GM19025 (cell line): ENCODE data around the gene THG1L.
"Not testable (repeated sequence)": the region's sequence is repeated elsewhere in the genome, so short reads cannot be mapped to it uniquely, and the experiment has no call there.

Source experiments
- ATAC-seq: cut with Tn5 transposase; IDR thresholded peaks from one replicate; pipeline ENCODE4 v1.9.1; 2021; ENCODE audit warnings: mild to moderate bottlenecking, low read depth, moderate library complexity; ENCODE audit not compliant: unreplicated experiment

Gene THG1L

DNA sequence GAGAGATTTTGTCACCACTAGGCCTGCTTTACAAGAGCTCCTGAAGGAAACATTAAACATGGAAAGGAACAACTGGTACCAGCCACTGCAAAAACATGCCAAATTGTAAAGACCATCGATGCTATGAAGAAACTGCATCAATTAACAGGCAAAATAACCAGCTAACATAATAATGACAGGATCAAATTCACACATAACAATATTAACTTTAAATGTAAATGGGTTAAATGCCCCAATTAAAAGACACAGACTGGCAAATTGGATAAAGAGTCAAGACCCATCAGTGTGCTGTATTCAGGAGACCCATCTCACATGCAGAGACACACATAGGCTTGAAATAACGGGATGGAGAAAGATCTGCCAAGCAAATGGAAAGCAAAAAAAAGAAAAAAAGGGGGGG, 8.3 kb upstream of the THG1L start:
- not testable (repeated sequence) for ATAC-seq

DNA sequence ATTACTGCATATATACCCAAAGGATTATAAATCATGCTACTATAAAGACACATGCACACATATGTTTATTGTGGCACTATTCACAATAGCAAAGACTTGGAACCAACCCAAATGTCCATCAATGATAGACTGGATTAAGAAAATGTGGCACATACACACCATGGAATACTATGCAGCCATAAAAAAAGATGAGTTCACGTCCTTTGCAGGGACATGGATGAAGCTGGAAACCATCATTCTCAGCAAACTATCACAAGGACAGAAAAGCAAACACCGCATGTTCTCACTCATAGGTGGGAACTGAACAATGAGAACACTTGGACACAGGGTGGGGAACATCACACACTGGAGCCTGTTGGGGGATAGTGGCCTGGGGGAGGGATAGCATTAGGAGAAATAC, 4.6 kb upstream of the THG1L start:
- not testable (repeated sequence) for ATAC-seq

DNA sequence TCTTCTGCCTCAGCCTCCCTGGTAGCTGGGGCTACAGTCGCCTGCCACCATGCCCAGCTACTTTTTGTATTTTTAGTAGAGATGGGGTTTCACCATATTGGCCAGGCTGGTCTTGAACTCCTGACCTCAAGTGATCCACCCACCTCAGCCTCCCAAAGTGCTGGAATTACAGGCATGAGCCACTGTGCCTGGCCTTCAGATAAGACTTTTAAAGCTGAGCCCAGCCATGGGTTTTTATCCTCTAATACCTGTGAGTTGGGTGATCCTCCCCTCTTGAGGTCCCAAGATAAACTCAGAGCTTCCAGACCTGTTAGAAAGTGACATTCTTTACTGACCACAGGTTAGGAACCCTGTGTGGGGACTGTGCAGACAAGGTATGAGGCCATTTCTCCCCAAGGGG, 3.4 kb upstream of the THG1L start:
- not testable (repeated sequence) for ATAC-seq

DNA sequence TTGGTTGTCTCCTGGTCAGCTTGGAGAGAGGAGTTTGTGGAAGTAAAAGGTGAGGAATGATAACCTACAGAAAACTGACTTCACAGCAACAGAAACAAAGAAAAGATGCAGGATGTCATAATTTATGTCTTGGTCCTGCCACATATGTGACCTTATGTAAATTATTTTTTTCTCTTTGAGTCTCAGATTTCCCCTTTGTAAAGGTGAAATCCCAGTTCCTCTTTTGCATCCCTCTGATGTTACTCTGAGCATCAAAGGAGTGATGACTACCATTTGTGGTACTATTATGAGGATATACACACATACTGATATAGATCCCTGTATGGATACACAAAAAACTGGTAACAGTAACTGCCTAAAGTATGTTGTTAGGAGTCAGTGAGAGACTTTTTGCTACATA, 1.4 kb upstream of the THG1L start:
- ATAC-seq, result peak; percentile 62

DNA sequence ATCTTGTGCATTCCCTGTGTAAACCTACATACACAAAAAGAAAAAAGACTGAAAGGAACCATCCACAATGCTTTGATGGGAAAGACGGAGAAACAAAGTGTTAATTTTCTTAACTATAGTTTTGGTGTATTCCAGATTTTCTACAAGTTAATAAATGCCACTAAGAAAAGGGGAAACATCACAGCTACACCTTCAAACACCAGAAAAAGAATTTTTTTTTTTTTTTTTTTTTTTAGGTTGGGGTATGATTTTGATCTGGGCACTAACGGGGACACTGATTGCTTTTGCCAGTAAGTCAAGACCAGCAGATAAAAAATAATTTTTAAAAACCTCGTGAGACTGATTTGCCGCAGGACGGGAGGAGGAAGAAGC, 334 bp upstream of the THG1L start:
- ATAC-seq, result no peak

DNA sequence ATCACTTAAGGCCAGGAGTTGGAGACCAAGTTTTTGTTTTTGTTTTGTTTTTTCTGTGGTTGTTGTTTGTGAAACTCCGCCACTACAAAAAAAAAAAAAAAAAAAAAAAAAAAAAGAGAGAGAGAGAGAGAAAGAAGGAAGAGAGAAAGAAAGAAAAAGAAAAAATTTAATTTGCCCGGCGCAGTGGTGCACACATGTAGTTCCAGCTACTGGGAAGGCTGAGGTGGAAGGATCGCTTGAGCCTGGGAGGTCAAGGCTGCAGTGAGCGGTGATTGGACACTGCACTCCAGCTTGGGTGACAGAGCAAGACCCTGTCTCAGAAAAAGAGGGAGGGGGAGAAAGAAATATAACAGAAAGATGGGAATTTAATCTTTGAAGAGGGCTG, 902 bp downstream of the THG1L start:
- no peak for ATAC-seq

DNA sequence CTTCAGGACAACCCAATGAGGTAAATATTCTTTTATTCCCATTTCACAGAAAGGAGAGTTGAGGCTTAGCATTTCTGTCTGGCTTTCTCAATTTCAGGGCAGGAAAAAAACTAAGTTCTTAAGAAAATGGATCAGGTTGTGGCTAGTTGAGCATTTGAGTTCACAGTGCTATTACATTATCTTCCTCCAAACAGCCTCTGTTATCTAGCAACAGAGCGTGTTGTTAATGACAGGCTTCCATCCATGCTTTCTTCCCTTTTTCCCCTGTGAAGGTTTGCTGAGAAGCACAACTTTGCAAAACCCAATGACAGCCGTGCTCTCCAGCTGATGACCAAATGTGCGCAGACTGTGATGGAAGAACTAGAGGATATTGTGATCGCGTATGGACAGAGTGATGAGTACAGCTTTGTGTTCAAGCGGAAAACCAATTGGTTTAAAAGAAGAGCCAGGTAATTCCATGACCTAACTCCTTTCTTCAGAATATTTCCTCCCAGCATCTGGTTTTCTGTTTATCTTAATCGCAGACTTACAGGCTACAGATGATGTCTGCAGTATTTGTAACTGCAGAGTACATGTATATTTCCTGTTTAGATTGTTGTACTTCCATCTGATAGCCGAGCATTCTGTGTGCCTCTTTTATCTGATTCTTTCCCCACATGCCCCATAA, 1.5 kb downstream of the THG1L start:
- no peak for ATAC-seq

DNA sequence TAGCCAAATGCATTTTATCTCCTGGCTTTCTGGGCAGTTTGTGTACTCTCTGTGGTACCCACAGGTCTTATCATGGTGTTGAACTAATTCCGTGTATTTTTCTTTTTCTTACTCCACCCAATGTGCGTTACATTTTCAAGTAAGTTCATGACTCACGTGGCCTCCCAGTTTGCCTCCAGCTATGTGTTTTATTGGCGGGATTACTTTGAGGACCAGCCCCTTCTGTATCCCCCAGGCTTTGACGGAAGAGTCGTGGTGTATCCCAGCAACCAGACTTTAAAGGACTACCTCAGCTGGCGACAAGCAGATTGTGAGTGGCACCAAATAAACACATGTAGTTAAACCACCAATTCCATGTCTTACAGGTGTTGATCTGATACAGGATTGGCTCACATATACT, 3.2 kb downstream of the THG1L start:
- ATAC-seq, result no peak

DNA sequence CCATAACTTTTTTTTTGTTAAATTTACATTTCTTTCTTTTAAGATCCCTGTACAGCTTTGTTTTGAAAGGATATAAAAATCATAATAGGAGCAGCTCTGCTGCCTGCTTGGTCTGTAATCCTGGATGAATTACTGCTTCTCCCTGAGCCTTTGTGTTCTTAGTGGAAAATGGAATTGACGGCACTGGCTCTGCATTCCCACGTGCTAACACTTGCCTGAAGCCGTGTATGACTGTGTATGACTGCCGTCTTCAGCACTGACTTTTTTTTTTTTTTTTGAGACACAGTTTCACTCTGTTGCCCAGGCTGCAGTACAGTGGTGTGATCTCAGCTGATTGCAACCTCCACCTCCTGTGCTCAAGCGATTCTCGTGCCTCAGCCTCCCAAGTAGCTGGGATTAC, 4.8 kb downstream of the THG1L start:
- ATAC-seq, result no peak

DNA sequence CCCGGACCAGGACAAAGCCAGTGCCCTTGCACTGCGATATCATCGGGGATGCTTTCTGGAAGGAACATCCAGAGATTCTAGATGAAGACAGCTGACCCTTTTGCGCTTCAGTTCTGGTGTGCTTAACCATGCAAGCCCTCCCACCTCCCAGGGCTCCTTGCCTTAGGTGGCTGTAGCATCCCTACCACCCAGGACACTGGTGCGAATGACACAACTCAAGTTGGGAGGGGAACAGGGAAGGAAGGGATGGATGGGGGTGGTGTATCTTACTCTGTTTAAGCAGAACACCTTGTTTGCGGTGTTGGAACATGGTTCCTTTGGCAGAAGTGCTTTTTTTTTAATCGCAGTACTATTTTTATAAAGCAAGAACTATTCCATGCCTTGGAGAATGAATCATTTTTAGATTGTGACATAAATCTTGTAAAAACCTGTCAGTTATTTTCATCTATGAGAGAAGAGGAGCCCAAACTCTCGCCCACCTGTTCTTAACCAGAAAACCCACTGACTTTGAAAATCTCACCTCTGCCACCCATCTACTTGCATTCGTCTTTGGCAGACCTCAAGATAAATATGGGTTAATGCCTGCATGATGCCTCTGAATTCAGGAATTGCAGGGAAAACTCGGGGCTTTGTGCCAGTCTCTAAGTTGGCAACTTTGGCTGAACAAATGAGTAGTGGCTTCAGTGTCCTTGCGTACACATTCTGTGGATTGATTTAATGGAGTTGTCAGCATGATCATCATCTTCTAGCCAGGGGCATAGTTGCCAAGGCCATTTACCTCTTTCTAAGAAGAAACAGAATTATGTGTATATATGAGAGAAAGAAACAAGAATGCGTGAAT, 8.4 kb downstream of the THG1L start:
- no peak for ATAC-seq

DNA sequence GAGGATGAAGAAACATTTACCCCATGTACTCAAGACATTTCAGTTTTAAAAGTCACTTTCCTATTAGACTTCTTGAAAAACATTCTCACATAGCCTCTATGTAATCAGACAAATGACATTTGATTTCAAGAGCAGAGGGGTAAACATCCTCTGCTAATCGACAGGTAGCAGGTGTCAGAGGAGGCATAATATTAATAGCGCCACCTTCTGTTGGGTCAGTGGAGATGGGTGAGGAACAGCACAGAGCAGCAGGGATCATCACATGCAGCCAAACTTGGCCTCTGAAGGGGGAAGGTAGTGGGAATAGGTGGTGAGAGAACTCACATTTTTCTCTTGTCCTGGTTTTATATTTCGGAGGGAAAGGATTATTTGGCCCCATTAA, 9.0 kb downstream of the THG1L start:
- no peak for ATAC-seq

DNA sequence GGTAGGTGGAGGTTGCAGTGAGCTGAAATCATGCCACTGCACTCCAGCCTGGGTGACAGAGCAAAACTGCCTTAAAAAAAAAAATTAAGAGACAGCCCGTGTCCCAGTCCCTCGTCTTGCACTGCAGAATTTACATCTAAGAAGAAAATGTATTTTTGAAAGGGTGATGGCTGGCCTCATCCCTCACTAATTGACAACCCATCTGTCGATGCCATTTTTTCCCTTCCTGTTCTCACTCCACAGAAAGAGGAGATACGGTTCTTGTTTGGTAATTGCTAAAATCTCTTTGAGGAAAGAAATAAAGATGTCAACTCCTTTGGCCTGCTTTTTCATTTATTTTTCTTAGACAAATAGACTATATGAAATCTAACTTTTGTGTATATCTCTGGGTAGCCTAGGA, 9.9 kb downstream of the THG1L start:
- ATAC-seq, result no peak

DNA sequence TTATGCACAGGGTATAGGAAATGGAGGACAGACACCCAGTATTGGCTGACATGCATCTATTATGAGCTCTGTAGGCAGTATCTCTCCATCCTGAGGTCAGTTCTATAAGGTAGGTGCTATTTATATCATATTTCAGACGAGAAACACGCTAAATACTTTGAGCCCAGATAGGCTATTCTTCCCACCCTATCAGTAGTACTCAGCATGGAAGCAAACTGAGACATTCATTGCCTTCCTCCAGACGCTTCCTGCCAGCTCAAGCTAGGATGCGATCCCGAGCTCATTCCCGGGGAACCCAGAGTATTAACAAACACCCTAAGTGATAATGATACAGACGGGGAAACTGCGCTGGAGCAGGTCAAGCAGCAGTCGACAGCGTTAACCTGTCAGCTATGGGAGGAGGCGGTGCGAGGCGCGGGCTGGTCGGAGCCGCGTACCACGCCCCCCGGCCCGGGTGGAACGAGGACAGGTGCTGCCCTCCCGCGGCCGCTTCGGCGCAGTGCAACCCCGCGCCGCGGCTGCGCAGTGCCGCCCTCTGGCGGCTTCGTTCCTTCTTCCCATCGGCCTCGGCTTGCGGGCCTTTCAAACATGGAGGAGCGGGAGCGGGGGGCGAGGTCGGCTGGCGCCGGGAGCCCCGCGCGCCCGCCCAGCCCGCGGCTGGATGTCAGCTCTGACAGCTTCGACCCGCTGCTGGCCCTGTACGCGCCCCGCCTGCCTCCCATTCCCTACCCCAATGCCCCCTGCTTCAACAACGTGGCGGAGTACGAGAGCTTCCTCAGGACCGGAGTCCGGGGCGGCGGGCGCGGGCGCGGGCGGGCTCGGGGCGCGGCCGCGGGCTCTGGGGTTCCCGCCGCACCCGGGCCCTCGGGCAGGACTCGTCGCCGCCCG, 12.2 kb downstream of the THG1L start, which contains the start of gene LSM11:
Gene LSM11 (plus strand): TSS at position 550 of the 888 bp plus-strand sequence. CDS start 39 bp downstream, at position 589.
- peak; percentile 93 for ATAC-seq

DNA sequence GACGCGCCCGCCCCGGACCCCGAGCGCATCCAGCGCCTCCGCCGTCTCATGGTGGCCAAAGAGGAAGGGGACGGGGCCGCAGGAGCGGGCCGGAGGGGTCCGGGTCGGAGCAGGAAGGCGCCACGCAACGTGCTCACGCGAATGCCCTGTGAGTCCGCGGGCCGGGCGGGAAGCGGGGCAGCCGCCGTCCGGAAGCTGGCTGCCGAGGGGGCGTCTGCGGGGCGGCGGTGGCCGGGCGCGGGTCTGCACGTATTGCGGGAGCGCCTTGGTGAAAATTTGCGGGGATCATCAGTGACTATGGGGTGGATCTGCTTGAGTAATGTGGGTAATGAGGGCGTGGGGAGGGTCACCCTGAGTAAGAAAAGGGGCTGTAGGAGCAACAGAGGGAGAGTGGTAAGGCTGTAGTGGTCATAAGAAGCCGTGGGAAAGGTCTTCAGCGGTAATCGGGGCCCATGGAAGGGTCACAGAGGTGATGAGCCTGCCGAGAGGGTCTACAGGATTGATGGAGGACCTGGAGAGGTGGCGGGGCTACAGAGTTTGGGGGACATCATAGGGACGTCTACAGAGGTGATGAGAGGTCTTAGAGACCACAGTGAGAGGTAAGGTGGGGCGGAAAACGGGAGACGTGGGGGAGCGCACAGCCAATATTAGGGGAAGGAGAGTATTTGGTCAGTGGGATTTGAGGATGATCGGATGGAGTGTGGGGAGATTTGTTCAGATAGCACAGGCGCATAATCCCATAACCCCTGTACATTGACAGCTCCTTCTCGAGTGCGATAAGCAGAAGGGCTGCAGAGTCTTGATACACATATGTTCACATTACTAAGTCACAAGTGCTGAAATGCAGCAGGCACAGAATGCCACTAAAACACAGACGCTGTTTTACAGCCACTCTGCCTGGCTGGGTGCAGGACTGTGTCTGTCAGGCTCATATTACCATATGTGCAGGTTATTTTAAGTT, 13.1 kb downstream of the THG1L start:
- peak; percentile 27 for ATAC-seq

DNA sequence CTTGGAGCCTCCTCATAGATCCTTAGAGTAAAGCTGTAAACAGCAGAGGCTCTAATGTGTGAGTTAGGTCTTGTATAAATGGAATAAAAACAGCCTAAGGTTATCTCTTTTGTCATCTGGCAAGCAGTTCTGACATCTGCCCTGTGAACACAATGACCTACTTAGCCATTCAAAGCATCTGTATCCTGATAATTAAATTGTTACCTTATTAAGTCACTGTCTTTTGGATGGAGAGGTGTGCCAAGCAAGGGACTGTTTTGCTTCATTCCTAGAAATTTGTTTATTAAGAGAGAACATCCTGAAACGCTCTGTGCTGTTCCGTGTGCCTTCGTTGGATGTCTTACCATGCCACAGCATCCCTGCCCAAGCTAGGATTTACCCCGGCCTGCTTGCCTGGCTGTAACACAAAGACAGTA, 13.8 kb downstream of the THG1L start:
- ATAC-seq, result no peak

DNA sequence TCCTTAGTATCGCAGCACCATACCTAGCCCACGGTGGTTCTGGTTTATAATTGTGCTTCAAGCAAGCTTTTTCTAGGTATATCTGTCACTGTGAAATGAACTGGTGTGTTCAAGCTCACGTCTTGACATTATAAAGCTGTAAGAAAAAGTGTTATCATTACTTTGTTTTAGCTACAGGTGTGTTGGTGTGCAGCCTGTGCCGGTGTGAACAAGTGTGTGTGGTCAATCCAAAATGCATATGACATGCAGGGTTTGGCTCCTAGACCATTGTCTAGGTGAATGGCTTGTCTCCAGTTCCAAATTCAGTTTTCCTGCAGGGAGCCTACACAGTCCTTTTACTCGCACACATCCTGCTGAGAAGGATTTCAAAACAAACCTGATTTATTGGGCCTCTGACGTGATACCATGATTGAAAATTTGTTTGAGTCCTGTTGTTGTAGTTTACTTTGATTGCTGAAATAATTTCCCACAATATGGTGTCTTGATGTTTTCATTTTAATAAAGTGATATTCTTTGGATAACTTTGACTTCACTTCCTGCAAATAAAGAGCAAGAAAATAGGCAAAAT, 16.0 kb downstream of the THG1L start:
- no peak for ATAC-seq

DNA sequence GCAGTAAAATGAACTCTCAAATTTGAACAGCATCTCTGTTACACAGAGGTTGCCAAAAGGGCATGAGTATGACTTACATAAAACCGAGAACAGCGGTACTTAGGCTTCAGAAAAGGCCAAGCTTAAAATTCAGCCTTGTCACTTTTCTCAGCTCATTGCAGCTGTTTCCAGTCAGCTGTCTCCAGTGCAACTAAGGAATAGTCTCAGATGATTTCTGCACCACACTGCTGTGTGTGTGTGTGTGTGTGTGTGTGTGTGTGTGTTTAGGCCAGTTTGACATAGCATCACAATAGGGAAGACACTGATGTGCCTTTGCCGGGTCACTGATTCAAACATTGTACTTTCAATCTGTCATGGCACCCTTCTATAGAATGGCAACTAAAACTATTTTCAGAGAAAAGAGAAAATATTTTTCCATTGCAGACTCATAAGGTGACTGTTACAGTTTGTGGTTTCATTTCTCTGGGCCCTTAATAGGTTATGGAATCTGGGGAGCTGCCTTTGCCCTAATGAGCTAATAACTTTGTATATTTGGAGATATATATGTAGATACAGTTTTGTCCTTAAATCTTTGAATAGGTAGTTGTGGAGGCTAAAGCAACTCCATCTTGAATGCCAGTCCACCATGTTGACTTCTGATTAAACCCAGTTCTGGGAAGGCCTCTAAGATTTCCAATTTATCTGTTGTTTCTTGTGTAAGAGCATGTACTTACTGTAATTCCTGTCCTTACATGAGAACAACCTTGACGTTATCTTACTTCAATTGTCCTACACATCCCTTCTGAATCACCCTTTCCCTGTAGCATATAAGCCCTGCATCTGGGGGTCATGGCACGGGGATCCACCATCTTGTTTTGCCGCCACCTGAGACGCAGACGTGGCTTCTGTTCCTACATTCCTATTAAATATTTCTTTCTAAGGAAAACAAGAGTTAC, 16.8 kb downstream of the THG1L start:
- ATAC-seq, result no peak

DNA sequence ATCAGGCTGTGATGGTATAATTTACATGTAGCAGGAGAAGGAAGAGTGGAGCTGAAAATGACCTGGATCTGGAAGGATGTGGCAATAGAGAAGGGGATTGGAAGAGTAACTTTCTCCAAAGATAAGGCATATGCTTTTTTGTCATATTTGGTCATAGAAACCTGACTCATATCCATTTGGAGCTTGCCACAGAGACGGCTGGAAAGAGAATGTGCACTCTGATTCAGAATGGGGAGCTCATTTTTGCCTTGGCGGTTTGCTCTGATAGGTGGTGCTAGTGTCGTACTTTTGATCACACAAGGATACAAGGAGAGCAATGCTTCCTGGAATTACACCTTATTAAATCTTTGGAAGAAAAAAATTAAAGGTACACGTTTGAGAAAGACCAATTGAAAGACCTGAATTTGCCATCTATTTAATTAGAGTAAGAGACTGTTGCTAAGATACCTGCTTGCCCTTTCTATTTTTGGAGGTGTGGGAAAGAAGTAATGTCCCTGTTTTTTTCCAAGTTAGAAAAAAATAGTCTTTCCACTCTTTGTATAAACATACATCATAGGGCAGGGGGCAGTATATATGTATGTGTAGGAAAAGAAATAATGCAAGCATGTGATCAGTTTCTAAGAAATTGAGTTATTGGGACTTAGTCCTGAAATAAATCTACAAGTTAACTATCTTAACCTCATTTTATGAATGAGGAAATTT, 17.7 kb downstream of the THG1L start:
- ATAC-seq, result no peak
